Fibroblast of lung (primary cell): Measurements from ENCODE around the gene PPFIBP1. TPM values are rescaled to one million over a fixed set of nuclear protein-coding genes. Genes with fewer than 3 reads are reported as not detected.
A peak's percentile ranks its signal among the peaks of the same experiment; 100 is the strongest.

Experiments
- DNase-seq, 2 donors: peaks; one replicate each; pipeline versions ENCODE4 v3.0.0 to v3.0.0-alpha.2; 2010; ENCODE audit warnings: low read depth in 2 of 2
- H2AFZ ChIP-seq: 2 replicates; pipeline ENCODE4 v1.5.1; 2012; ENCODE audit warnings: low read length, control low read depth, inconsistent platforms
- H3K27ac ChIP-seq: 2 replicates; pipeline ENCODE4 v1.5.1; 2011; ENCODE audit warnings: low read length, control low read depth; ENCODE audit not compliant: insufficient read depth
- H3K27me3 ChIP-seq: 2 replicates; pipeline ENCODE4 v1.5.1; 2011; ENCODE audit warnings: mild to moderate bottlenecking, low read length; ENCODE audit not compliant: control insufficient read depth, insufficient read depth
- H3K36me3 ChIP-seq: 2 replicates; pipeline ENCODE4 v1.5.1; 2011; ENCODE audit warnings: low read length; ENCODE audit not compliant: control insufficient read depth, insufficient read depth
- H3K4me1 ChIP-seq: 2 replicates; pipeline ENCODE4 v1.5.1; 2011; ENCODE audit warnings: low read length; ENCODE audit not compliant: control insufficient read depth, insufficient read depth; ENCODE audit errors: extremely low read depth
- H3K4me2 ChIP-seq: 2 replicates; pipeline ENCODE4 v1.5.1; 2011; ENCODE audit warnings: low read length, control low read depth; ENCODE audit not compliant: insufficient read depth; ENCODE audit errors: extremely low read depth
- H3K4me3 ChIP-seq, 4 experiments: fragments of 200-600 bp in 1 of 4; sonication (generic) in 1 of 4; replicated peaks in 1 of 4; 2 replicates each; pipeline ENCODE4 v1.5.1; 2011 to 2016; ENCODE audit warnings: low read length in 4 of 4, low read depth in 3 of 4, mild to moderate bottlenecking in 3 of 4, control low read depth in 2 of 4, inconsistent platforms in 1 of 4, mixed read lengths in 1 of 4; ENCODE audit not compliant: insufficient read depth in 1 of 4; ENCODE audit errors: control extremely low read depth in 1 of 4
- H3K79me2 ChIP-seq: 2 replicates; pipeline ENCODE4 v1.5.1; 2012; ENCODE audit warnings: mild to moderate bottlenecking, low read length, inconsistent platforms; ENCODE audit not compliant: control insufficient read depth, insufficient read depth
- H3K9ac ChIP-seq: 2 replicates; pipeline ENCODE4 v1.5.1; 2011; ENCODE audit warnings: mild to moderate bottlenecking, low read length, control low read depth; ENCODE audit not compliant: insufficient read depth
- H3K9me3 ChIP-seq: 2 replicates; pipeline ENCODE4 v1.5.1; 2012; ENCODE audit warnings: low read depth, low read length; ENCODE audit not compliant: control insufficient read depth, insufficient read depth
- H4K20me1 ChIP-seq: 2 replicates; pipeline ENCODE4 v1.5.1; 2011; ENCODE audit warnings: low read length; ENCODE audit not compliant: control insufficient read depth, insufficient read depth; ENCODE audit errors: extremely low read depth
- CTCF ChIP-seq, 2 donors: IDR thresholded peaks in 1 of 2; conservative IDR thresholded peaks in 1 of 2; 1 replicate in 1 of 2; 2 replicates in 1 of 2; pipeline ENCODE4 v1.5.1; 2011 to 2012; ENCODE audit warnings: low read length in 2 of 2, control low read depth in 1 of 2, inconsistent platforms in 1 of 2, low read depth in 1 of 2, mild to moderate bottlenecking in 1 of 2
- EZH2 ChIP-seq: IDR thresholded peaks from 2 replicates; pipeline ENCODE4 v1.5.1; 2012; ENCODE audit warnings: low read length, control low read depth, mild to moderate bottlenecking; ENCODE audit errors: missing control alignments
- polyA plus RNA-seq, 2 donors: library from polyadenylated mRNA; depleted of rRNA in 1 of 2; stranded (reverse) in 1 of 2; unstranded in 1 of 2; fragments of >200 nt; gene quantifications; 2 replicates each; pipeline ENCODE4 v1.2.1, GENCODE V29; 2011 to 2012; ENCODE audit warnings: missing spikeins in 1 of 2
- total RNA-seq: library from RNA; depleted of rRNA; stranded (reverse); fragments of >200 nt; gene quantifications from 2 replicates; pipeline ENCODE4 v1.2.1, GENCODE V29; 2014

PPFIBP1 gene
- total and polyA plus RNA-seq, 2 donors (not counting 1 experiment from before 2014, with no cell fraction given), result 65.1 to 93.0 TPM

GRCh38 chr12:27516625-27517024 is 7.4 kb upstream of the PPFIBP1 start:
- no peak for DNase-seq
- Histone ChIP-seq H3K4me2 (no peak overlapping the region), H3K27ac (no peak overlapping the region), H3K4me1 (peaks cover 4% of the 10 kb centered on the region), H2AFZ (no peak overlapping the region), H3K79me2 (no peaks in the 10 kb centered on the region), H3K9me3 (no peaks in the 10 kb centered on the region), H4K20me1 (no peaks in the 10 kb centered on the region), H3K4me3 (no peak overlapping the region), H3K27me3 (no peaks in the 10 kb centered on the region), H3K9ac (no peak overlapping the region), H3K36me3 (no peaks in the 10 kb centered on the region)
- TF ChIP-seq CTCF (conservative IDR thresholded peaks at IDR 0.05 in 1 of 2, IDR thresholded peaks at IDR 0.05 in 1 of 2; ENCODE audit: low read depth in 1 of 2, low read length in 2 of 2) (no peak), EZH2 (no peak)

GRCh38 chr12:27517546-27517945 is 6.5 kb upstream of the PPFIBP1 start:
- peak in 1 of 2 donors; percentile 55 for DNase-seq
- no peaks in the 10 kb centered on the region for H4K20me1 ChIP-seq
- peaks cover 4% of the 10 kb centered on the region for H3K4me1 ChIP-seq
- H3K9me3 ChIP-seq, result no peaks in the 10 kb centered on the region
- no peak overlapping the region for H3K4me3 ChIP-seq
- H3K36me3 ChIP-seq, result no peaks in the 10 kb centered on the region
- TF ChIP-seq CTCF (conservative IDR thresholded peaks at IDR 0.05 in 1 of 2, IDR thresholded peaks at IDR 0.05 in 1 of 2; ENCODE audit: low read depth in 1 of 2, low read length in 2 of 2), result no peak
- TF ChIP-seq EZH2, result no peak
- H3K79me2 ChIP-seq, result no peaks in the 10 kb centered on the region
- H2AFZ ChIP-seq, result no peak overlapping the region
- no peak overlapping the region for H3K4me2 ChIP-seq
- H3K9ac ChIP-seq, result no peak overlapping the region
- H3K27me3 ChIP-seq, result no peaks in the 10 kb centered on the region
- H3K27ac ChIP-seq, result no peak overlapping the region

- Histone ChIP-seq H2AFZ (no peak overlapping the region), H3K27me3 (no peaks in the 10 kb centered on the region), H3K9ac (no peak overlapping the region), H3K36me3 (no peaks in the 10 kb centered on the region), H3K79me2 (no peaks in the 10 kb centered on the region), H3K4me2 (no peak overlapping the region), H3K4me1 (peaks cover 5% of the 10 kb centered on the region), H3K27ac (no peak overlapping the region), H4K20me1 (no peaks in the 10 kb centered on the region), H3K9me3 (no peaks in the 10 kb centered on the region), H3K4me3 (no peak overlapping the region)
- no peak for TF ChIP-seq EZH2
- no peak for TF ChIP-seq CTCF (conservative IDR thresholded peaks at IDR 0.05 in 1 of 2, IDR thresholded peaks at IDR 0.05 in 1 of 2; ENCODE audit: low read depth in 1 of 2, low read length in 2 of 2)
- DNase-seq, result no peak
Observed at GRCh38 chr12:27517961-27518665, 5.9 kb upstream of the PPFIBP1 start.
